Osteocyte (in vitro differentiated cells): Measurements from ENCODE around the gene COX6A1. TPM values are rescaled to one million over a fixed set of nuclear protein-coding genes. Genes with fewer than 3 reads are reported as not detected.

Source experiments
- DNase-seq: peaks from one replicate; pipeline ENCODE4 v3.0.0; 2021; ENCODE audit warnings: mixed read lengths; ENCODE audit not compliant: unreplicated experiment; ENCODE audit errors: extremely low spot score
- H3K27ac Mint-ChIP-seq: one replicate; pipeline ENCODE4 v1.8.0; 2021; ENCODE audit warnings: mild to moderate bottlenecking, mixed read lengths; ENCODE audit not compliant: unreplicated experiment
- H3K27me3 Mint-ChIP-seq: one replicate; pipeline ENCODE4 v1.8.0; 2021; ENCODE audit warnings: mixed read lengths; ENCODE audit not compliant: unreplicated experiment
- H3K36me3 Mint-ChIP-seq: one replicate; pipeline ENCODE4 v1.8.0; 2021; ENCODE audit warnings: mixed read lengths; ENCODE audit not compliant: unreplicated experiment
- H3K4me1 Mint-ChIP-seq: one replicate; pipeline ENCODE4 v1.8.0; 2021; ENCODE audit warnings: mixed read lengths; ENCODE audit not compliant: unreplicated experiment
- H3K4me3 Mint-ChIP-seq: one replicate; pipeline ENCODE4 v1.8.0; 2021; ENCODE audit warnings: mild to moderate bottlenecking, moderate library complexity, mixed read lengths; ENCODE audit not compliant: unreplicated experiment
- H3K9me3 Mint-ChIP-seq: one replicate; pipeline ENCODE4 v1.8.0; 2021; ENCODE audit warnings: mixed read lengths; ENCODE audit not compliant: unreplicated experiment
- total RNA-seq: library from RNA; stranded (reverse); gene quantifications from 2 replicates; pipeline ENCODE4 v1.2.1, GENCODE V29; 2021
- TF ChIP-seq, protein P1 (sequence below): fragments of 200-600 bp; sonication (generic); IDR thresholded peaks from 2 replicates; pipeline ENCODE4 v1.5.0; 2021; ENCODE audit warnings: antibody characterized with exemption, mild to moderate bottlenecking, moderate library complexity

COX6A1 gene
- total RNA-seq, 1 donor from 2014 or later = 307 TPM

DNA sequence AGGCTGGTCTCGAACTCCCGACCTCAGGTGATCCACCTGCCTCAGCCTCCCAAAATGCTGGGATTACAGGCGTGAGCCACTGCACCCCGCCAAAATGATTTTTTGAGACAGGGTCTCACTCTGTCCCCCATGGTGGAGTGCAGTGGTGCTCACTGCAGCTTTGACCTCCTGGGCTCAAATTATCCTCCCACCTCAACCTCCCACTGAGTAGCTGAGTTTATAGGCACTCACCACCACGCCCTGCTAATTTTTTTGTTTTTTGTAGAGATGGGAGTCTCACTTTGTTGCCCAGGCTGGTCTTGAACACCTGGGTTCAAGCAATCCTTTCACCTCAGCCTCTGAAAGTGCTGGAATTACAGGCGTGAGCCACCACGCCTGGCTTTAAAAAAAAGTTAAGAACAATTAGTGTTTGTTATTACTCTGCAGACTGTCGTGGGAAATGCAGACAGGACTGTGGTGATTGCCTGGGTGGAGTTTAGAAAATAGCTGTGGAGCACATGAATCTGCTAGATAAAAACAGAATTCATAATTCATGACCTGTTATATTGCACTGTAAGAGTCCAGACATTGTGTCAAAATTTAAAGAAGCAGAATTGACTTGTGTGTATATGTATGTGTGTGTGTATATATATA lies 9.2 kb upstream of the COX6A1 start:
- H3K36me3 Mint-ChIP-seq = no peaks in the 10 kb centered on the region
- no peak overlapping the region for H3K27ac Mint-ChIP-seq
- DNase-seq = no peak
- no peaks in the 10 kb centered on the region for H3K27me3 Mint-ChIP-seq
- no peaks in the 10 kb centered on the region for H3K9me3 Mint-ChIP-seq
- H3K4me1 Mint-ChIP-seq = peaks cover 1% of the 10 kb centered on the region
- TF ChIP-seq, protein P1, sequence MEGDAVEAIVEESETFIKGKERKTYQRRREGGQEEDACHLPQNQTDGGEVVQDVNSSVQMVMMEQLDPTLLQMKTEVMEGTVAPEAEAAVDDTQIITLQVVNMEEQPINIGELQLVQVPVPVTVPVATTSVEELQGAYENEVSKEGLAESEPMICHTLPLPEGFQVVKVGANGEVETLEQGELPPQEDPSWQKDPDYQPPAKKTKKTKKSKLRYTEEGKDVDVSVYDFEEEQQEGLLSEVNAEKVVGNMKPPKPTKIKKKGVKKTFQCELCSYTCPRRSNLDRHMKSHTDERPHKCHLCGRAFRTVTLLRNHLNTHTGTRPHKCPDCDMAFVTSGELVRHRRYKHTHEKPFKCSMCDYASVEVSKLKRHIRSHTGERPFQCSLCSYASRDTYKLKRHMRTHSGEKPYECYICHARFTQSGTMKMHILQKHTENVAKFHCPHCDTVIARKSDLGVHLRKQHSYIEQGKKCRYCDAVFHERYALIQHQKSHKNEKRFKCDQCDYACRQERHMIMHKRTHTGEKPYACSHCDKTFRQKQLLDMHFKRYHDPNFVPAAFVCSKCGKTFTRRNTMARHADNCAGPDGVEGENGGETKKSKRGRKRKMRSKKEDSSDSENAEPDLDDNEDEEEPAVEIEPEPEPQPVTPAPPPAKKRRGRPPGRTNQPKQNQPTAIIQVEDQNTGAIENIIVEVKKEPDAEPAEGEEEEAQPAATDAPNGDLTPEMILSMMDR = no peak
- H3K4me3 Mint-ChIP-seq = no peak overlapping the region

DNA sequence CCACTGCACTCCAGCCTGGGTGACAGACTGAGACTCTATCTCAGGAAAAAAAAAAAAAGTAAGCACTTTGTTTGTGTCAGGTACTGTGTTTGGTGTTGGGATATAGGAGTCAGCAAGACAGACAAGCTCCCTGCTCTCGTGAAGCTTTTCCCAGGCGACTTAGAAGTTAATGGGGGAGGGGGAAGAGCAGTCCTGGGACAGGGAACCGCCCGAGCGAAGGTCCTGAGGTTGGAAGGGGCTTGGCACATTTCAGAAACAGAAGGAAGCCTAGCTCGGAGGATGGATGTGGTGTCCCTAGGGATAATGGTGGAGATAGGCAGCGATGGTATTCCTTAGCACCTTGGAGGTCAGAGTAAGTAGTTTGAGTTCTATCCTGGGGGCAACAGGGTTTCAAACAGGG lies 8.5 kb upstream of the COX6A1 start:
- H3K4me3 Mint-ChIP-seq = no peak overlapping the region
- H3K27me3 Mint-ChIP-seq = no peaks in the 10 kb centered on the region
- DNase-seq = no peak
- no peaks in the 10 kb centered on the region for H3K9me3 Mint-ChIP-seq
- TF ChIP-seq, protein P1 = no peak
- H3K36me3 Mint-ChIP-seq = no peaks in the 10 kb centered on the region
- H3K4me1 Mint-ChIP-seq = peaks cover 1% of the 10 kb centered on the region
- no peak overlapping the region for H3K27ac Mint-ChIP-seq

DNA sequence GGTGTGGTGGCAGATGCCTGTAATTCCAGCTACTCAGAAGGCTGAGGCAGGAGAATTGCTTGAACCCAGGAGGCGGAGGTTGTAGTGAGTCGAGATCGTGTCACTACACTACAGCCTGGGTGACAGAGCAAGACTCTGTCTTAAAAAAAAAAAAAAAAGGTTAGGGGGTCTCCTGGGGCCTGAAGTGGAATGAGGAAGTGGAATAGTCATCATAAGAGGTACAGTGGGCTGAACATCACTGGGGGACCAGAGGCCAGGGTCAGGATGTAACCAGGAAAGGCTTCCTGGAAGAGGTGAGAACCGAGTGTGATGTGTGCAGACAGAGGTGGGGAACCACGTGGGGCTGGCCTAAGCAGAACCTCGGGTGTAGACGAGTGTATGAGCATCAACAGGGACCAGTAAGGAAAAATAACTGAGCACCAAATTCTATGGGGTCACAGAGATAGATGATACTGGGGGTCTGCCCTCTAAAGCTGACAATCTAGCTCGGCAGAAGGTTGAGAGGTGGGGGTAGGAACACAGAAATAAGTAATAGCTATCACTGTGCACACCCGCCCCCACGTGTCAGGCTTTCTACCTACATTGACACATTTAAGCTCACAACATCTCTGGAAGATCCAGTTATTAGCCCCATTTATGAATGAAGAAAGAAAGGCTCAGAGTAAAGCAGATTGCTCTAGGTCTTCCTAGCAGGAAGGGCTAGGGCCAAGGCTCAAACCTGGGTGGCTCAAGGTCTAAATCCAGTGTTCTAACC lies 5.0 kb upstream of the COX6A1 start:
- H3K27me3 Mint-ChIP-seq = no peaks in the 10 kb centered on the region
- H3K4me3 Mint-ChIP-seq = no peak overlapping the region
- no peaks in the 10 kb centered on the region for H3K36me3 Mint-ChIP-seq
- no peak overlapping the region for H3K27ac Mint-ChIP-seq
- H3K4me1 Mint-ChIP-seq = peaks cover 8% of the 10 kb centered on the region
- TF ChIP-seq, protein P1 = no peak
- no peak for DNase-seq
- H3K9me3 Mint-ChIP-seq = no peaks in the 10 kb centered on the region

DNA sequence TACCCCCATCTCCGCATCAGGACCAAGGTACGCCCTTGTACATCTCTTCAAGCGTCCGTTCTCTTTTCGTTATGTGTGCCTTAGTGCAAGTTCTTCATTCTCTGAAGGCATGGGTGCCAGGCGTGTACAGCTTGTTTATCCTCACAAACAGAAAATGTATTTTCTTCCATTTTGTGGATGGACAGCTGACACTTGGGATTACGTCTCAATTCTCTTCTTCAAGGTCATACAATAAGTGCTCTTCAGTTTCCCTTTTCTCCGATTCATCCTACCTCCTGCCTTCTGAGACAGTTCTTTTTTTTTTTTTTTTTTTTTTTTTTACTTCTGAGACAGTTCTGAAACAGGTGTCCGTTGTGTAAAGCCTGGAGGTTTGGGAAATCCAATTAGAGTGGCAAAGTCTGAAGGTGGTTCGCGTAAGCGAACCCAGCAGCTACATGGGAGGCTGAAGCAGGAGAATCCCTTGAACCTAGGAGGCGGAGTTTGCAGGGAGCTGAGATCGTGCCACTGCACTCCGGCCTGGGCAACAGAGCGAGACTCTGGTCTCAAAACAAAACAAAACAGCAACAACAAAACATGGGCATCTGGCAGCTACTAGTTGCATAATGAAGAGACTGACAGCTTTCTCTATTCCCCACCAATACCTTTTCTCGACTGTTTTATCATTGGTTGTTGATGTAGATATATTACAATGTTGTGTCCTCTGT lies 734 bp downstream of the COX6A1 start:
- Mint-ChIP-seq H3K36me3 (peaks cover 2% of the 10 kb centered on the region), H3K4me1 (peaks cover 22% of the 10 kb centered on the region), H3K9me3 (no peaks in the 10 kb centered on the region), H3K4me3 (peak overlapping the region; percentile 91), H3K27ac (peak overlapping the region; percentile 84), H3K27me3 (no peaks in the 10 kb centered on the region)
- no peak for DNase-seq
- TF ChIP-seq, protein P1 = no peak
